PC-9 (cell line): ENCODE data around the gene PFKP.

Experiments used
- CTCF ChIP-seq: fragments of 200-600 bp; sonication (generic); conservative IDR thresholded peaks from 2 replicates; pipeline ENCODE4 v1.6.1; 2017; ENCODE audit warnings: mixed run types, antibody characterized with exemption, mild to moderate bottlenecking, moderate library complexity
- EZH2 ChIP-seq: fragments of 200-600 bp; sonication (generic); IDR thresholded peaks from 2 replicates; pipeline ENCODE4 v1.8.0; 2017; ENCODE audit warnings: antibody characterized with exemption, low read depth

GRCh38 chr10:3142146-3142875, 75.0 kb downstream of the PFKP start:
- no peak for TF ChIP-seq CTCF
- no peak for TF ChIP-seq EZH2
